Measurements from ENCODE around the gene FBXO24. TPM values are rescaled to one million over a fixed set of nuclear protein-coding genes. Genes with fewer than 3 reads are reported as not detected.
"Not testable (repeated sequence)": the region's sequence is repeated elsewhere in the genome, so short reads cannot be mapped to it uniquely, and the experiment has no call there.

Gene FBXO24
- polyA plus RNA-seq, 1 of the 3 experiments (the other 2 are of a cell fraction): 0.94 TPM

- H2AFZ ChIP-seq (ENCODE audit: low read depth): no peak overlapping the region
- H3K79me2 ChIP-seq (ENCODE audit: insufficient read depth): peaks cover 16% of the 10 kb centered on the region; the same call in 1 of the 2 replicates
- no peaks in the 10 kb centered on the region for H3K9me3 ChIP-seq
- no peak for DNase-seq
- WGBS (ENCODE audit: low lambda C conversion rate): 67% methylated on average over 6 of the region's 6 CpGs
- H3K9ac ChIP-seq: peak overlapping the region; percentile 59
- H3K4me2 ChIP-seq: peak overlapping the region; percentile 89
- H3K27ac ChIP-seq (ENCODE audit: low read depth in 2 of 2, low read length in 1 of 2): no peak overlapping the region
- H3F3A ChIP-seq (replicated peaks; ENCODE audit: insufficient read depth): peaks cover 15% of the 10 kb centered on the region
- peaks cover 5 to 21% of the 10 kb centered on the region in 2 experiments; a peak in 3 of 4 replicates for H3K4me1 ChIP-seq (ENCODE audit: control insufficient read depth in 1 of 2, insufficient read depth in 2 of 2, low read depth in 1 of 2, low read length in 1 of 2)
- no peaks in the 10 kb centered on the region for H3K36me3 ChIP-seq (replicated peaks in 1 of 2; ENCODE audit: control insufficient read depth in 1 of 2, insufficient read depth in 2 of 2, low read length in 1 of 2)
- no peak for TF ChIP-seq ELF1 (IDR thresholded peaks at IDR 0.05)
- H3K4me3 ChIP-seq (ENCODE audit: low read depth in 2 of 2, low read length in 1 of 2): peak overlapping the region; percentile 69 to 92
- H3K9me2 ChIP-seq: no peaks in the 10 kb centered on the region
- H3K27me3 ChIP-seq (ENCODE audit: insufficient read depth): no peaks in the 10 kb centered on the region
- H4K20me1 ChIP-seq (ENCODE audit: insufficient read depth): no peaks in the 10 kb centered on the region
- ChIA-PET POLR2A (no interaction called here), CTCF (interaction anchor here (1.0 to 19.1 kb wide), 5 partner anchors 21 to 71 kb away, joined by 3 to 353 read pairs (median 10); partner anchors contain the start of gene NYAP1)
Measured at GRCh38 chr7:100540073-100540723, 45.9 kb upstream of the FBXO24 start.

- not testable (repeated sequence) for H3K4me3 ChIP-seq (ENCODE audit: low read depth in 2 of 2, low read length in 1 of 2); H3K9ac ChIP-seq; H3K9me3 ChIP-seq; H3K27ac ChIP-seq (ENCODE audit: low read depth in 2 of 2, low read length in 1 of 2); H4K20me1 ChIP-seq (ENCODE audit: insufficient read depth); H2AFZ ChIP-seq (ENCODE audit: low read depth); H3K27me3 ChIP-seq (ENCODE audit: insufficient read depth); H3K36me3 ChIP-seq (replicated peaks in 1 of 2; ENCODE audit: control insufficient read depth in 1 of 2, insufficient read depth in 2 of 2, low read length in 1 of 2); H3K9me2 ChIP-seq; H3K4me2 ChIP-seq; DNase-seq
- WGBS (ENCODE audit: low lambda C conversion rate): 88% methylated on average over 7 of the region's 7 CpGs
- Histone ChIP-seq H3K79me2 (ENCODE audit: insufficient read depth) (peaks cover 16% of the 10 kb centered on the region; the same call in 1 of the 2 replicates), H3K4me1 (ENCODE audit: control insufficient read depth in 1 of 2, insufficient read depth in 2 of 2, low read depth in 1 of 2, low read length in 1 of 2) (peaks cover 14 to 32% of the 10 kb centered on the region in 2 experiments), H3F3A (replicated peaks; ENCODE audit: insufficient read depth) (peaks cover 26% of the 10 kb centered on the region)
- ChIA-PET CTCF (interaction anchor here (0.9 to 19.1 kb wide), 6 partner anchors 12 to 151 kb away, joined by 3 to 353 read pairs (median 10); partner anchors contain the start of gene NYAP1), POLR2A (interaction anchor here (0.6 kb wide), 1 partner anchor 67 kb away, joined by 3 read pairs; no protein-coding TSS in a partner anchor)
Measured at GRCh38 chr7:100541309-100541708, 44.8 kb upstream of the FBXO24 start.

GRCh38 chr7:100543586-100543985 is 42.5 kb upstream of the FBXO24 start:
- Histone ChIP-seq H3K4me2 (no peak overlapping the region), H3K9me3 (no peaks in the 10 kb centered on the region), H3K4me1 (ENCODE audit: control insufficient read depth in 1 of 2, insufficient read depth in 2 of 2, low read depth in 1 of 2, low read length in 1 of 2) (peaks cover 36 to 48% of the 10 kb centered on the region in 2 experiments), H3K79me2 (ENCODE audit: insufficient read depth) (peaks cover 27% of the 10 kb centered on the region; the same call in 1 of the 2 replicates), H3K4me3 (ENCODE audit: low read depth in 2 of 2, low read length in 1 of 2) (no peak overlapping the region), H3K27ac (ENCODE audit: low read depth in 2 of 2, low read length in 1 of 2) (no peak overlapping the region), H3F3A (replicated peaks; ENCODE audit: insufficient read depth) (peaks cover 36% of the 10 kb centered on the region), H3K9ac (no peak overlapping the region), H3K27me3 (ENCODE audit: insufficient read depth) (no peaks in the 10 kb centered on the region), H2AFZ (ENCODE audit: low read depth) (no peak overlapping the region), H3K36me3 (replicated peaks in 1 of 2; ENCODE audit: control insufficient read depth in 1 of 2, insufficient read depth in 2 of 2, low read length in 1 of 2) (no peaks in the 10 kb centered on the region), H3K9me2 (no peaks in the 10 kb centered on the region), H4K20me1 (ENCODE audit: insufficient read depth) (no peaks in the 10 kb centered on the region)
- ChIA-PET CTCF (interaction anchor here (1.2 to 19.1 kb wide), 6 partner anchors 10 to 89 kb away, joined by 3 to 353 read pairs (median 6); partner anchors contain the start of gene NYAP1), POLR2A (no interaction called here)
- no peak for TF ChIP-seq NRF1 (IDR thresholded peaks at IDR 0.05; ENCODE audit: low read depth, low read length)
- 93% methylated on average over 1 of the region's 1 CpG for WGBS (ENCODE audit: low lambda C conversion rate)
- DNase-seq: no peak

GRCh38 chr7:100544386-100544785 is 41.7 kb upstream of the FBXO24 start:
- no peak overlapping the region for H3K4me3 ChIP-seq (ENCODE audit: low read depth in 2 of 2, low read length in 1 of 2)
- peaks cover 36% of the 10 kb centered on the region for H3F3A ChIP-seq (replicated peaks; ENCODE audit: insufficient read depth)
- no peaks in the 10 kb centered on the region for H3K9me3 ChIP-seq
- no peak overlapping the region; the same call in 1 of the 2 replicates for H3K4me2 ChIP-seq
- no peak overlapping the region for H3K9ac ChIP-seq
- no peaks in the 10 kb centered on the region for H3K27me3 ChIP-seq (ENCODE audit: insufficient read depth)
- no peaks in the 10 kb centered on the region for H3K9me2 ChIP-seq
- POLR2A ChIA-PET: interaction anchor here (0.6 to 0.7 kb wide), 2 partner anchors 26 to 54 kb away, joined by 3 read pairs; no protein-coding TSS in a partner anchor
- CTCF ChIA-PET: interaction anchor here (1.2 to 19.1 kb wide), 8 partner anchors 17 to 90 kb away, joined by 3 to 353 read pairs (median 7); partner anchors contain the start of genes MOSPD3 and NYAP1
- peaks cover 0 to 3% of the 10 kb centered on the region in 2 experiments for H3K36me3 ChIP-seq (replicated peaks in 1 of 2; ENCODE audit: control insufficient read depth in 1 of 2, insufficient read depth in 2 of 2, low read length in 1 of 2)
- no peak overlapping the region for H2AFZ ChIP-seq (ENCODE audit: low read depth)
- no peaks in the 10 kb centered on the region for H4K20me1 ChIP-seq (ENCODE audit: insufficient read depth)
- no peak for DNase-seq
- H3K4me1 ChIP-seq (ENCODE audit: control insufficient read depth in 1 of 2, insufficient read depth in 2 of 2, low read depth in 1 of 2, low read length in 1 of 2): peaks cover 40 to 48% of the 10 kb centered on the region in 2 experiments
- peaks cover 27% of the 10 kb centered on the region; the same call in 1 of the 2 replicates for H3K79me2 ChIP-seq (ENCODE audit: insufficient read depth)
- WGBS (ENCODE audit: low lambda C conversion rate): 82% methylated on average over 5 of the region's 5 CpGs
- peak overlapping the region; percentile 89; a peak in 3 of 4 replicates for H3K27ac ChIP-seq (ENCODE audit: low read depth in 2 of 2, low read length in 1 of 2)
- TF ChIP-seq FOXJ3 (CRISPR knock-in tag; IDR thresholded peaks at IDR 0.05) (no peak), NRF1 (IDR thresholded peaks at IDR 0.05; ENCODE audit: low read depth, low read length) (no peak), USF1 (IDR thresholded peaks at IDR 0.05; ENCODE audit: borderline replicate concordance, low read depth) (no peak), IRF3 (IDR thresholded peaks at IDR 0.05; ENCODE audit: low read depth, low read length) (no peak), MAX (IDR thresholded peaks at IDR 0.05; ENCODE audit: low read depth) (no peak), TAF1 (IDR thresholded peaks at IDR 0.05; ENCODE audit: borderline replicate concordance, low read depth, low read length) (no peak), RXRA (IDR thresholded peaks at IDR 0.05; ENCODE audit: borderline replicate concordance, low read depth) (no peak), ZBTB33 (IDR thresholded peaks at IDR 0.05; ENCODE audit: borderline replicate concordance, low read depth) (no peak)
